SK-N-DZ (cell line): Measurements from ENCODE around the gene LRIG1.
A peak's percentile ranks its signal among the peaks of the same experiment; 100 is the strongest.

Source experiments
- DNase-seq: peaks from one replicate; pipeline ENCODE4 v3.0.0-alpha.2; 2015; ENCODE audit warnings: low spot score

LRIG1 gene

DNA sequence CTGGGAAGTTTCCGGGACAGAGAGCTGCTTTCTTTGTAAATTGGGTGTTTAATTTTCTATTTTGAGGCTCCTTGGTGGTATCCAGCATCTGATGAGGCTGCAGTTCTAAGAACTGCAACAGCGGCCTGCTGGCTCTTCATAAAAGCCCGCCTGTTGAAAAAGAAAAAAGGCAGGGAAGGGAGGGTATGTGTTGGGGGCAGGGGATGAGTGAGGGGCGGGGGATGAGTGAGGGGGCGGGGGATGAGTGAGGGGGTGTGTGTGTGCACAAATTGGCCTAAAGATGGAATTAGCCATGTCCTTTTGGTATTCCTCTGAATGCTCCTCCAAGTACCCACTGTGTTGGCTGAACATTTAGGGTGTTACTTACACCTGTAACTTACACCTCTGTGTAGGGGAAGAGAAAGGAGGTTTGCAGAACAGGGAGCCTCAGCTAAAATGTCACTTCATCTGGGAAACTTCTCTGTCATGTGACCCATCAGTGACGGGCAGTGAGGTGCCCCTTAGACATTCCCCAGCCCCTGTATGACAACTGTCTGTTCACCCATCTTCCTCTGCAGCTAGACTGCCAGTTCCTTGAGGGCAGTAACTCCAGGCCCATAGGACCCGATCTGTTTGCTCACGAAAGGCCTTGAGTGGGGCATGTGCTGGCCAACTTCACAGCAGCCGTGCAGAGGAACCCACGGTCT lies 57.6 kb downstream of the LRIG1 start:
- no peak for DNase-seq

- peak; percentile 43 for DNase-seq
Observed at GRCh38 chr3:66442254-66443117, 58.3 kb downstream of the LRIG1 start.

GRCh38 chr3:66441692-66442091 lies 59.1 kb downstream of the LRIG1 start:
- DNase-seq = no peak

- DNase-seq = peak; percentile 12
Observed at GRCh38 chr3:66441129-66441528, 59.7 kb downstream of the LRIG1 start.

- no peak for DNase-seq
Observed at GRCh38 chr3:66439666-66440344, 61.0 kb downstream of the LRIG1 start.

GRCh38 chr3:66438046-66438445 lies 62.8 kb downstream of the LRIG1 start:
- no peak for DNase-seq

GRCh38 chr3:66437341-66437929 lies 63.4 kb downstream of the LRIG1 start:
- DNase-seq = no peak

DNA sequence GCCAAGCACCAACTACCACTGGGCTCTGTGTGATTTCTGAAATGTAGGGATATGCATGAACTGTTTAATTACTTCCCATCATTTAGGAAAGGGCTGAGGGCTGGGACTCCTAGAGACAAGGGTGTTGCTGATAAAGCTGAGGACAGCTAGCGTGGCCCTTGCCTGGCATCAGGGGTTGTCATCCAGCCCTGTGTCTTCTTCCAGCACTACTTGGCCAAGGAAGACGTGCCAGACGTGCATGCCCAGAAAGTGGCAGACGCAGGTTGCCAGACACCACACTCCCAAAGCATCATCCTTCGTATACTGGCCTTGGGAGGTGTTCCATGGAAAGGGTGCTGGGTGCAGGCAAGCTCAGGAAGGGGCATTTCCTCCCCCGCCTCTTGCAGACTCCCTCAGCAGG lies 64.8 kb downstream of the LRIG1 start:
- DNase-seq = no peak

- no peak for DNase-seq
Observed at GRCh38 chr3:66434726-66435125, 66.1 kb downstream of the LRIG1 start.

- DNase-seq = no peak
Observed at GRCh38 chr3:66433522-66433782, 67.4 kb downstream of the LRIG1 start.

GRCh38 chr3:66432767-66433521 lies 67.9 kb downstream of the LRIG1 start:
- DNase-seq = no peak

- no peak for DNase-seq
Observed at GRCh38 chr3:66432041-66432766, 68.6 kb downstream of the LRIG1 start.

DNA sequence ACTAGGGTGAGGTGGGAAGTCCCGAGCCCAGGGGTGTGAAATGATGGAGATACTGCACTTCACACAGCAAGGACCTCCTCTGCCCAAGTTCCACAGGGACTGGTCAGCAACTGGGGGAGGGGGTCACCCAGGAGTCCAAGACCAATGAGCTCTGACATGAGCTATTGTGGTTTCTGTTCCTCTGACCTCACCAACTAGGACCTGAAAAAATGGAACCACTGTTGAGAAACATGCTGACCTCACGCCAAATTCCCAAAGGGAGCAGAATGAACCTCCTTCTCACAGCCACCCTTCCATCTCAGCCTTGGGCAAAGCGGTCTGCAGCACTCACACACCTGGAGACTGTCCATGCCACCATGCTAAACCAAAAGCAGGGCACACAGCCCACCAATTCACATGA lies 69.3 kb downstream of the LRIG1 start:
- no peak for DNase-seq

DNA sequence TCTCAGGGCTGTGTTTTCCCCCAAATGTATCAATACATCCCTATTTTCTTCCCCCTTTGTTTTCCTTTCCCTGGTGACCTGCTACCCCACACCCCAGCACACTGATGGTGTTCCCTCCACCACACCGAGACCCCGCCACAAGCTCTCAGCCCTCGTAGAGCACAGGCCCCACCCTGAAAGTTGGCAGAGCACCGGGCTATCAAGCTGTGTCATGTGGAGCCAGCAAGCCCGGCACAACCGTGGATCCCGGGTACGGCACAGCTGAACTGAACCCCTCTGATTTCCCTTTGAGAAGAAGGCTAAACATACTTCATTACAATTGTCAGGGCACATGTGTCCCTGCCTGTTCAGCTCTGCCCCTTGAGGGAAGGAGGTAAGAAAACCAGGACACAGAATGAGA lies 69.9 kb downstream of the LRIG1 start:
- no peak for DNase-seq

GRCh38 chr3:66428733-66429132 lies 72.1 kb downstream of the LRIG1 start:
- DNase-seq = peak; percentile 76

GRCh38 chr3:66427951-66428474 lies 72.8 kb downstream of the LRIG1 start:
- no peak for DNase-seq

DNA sequence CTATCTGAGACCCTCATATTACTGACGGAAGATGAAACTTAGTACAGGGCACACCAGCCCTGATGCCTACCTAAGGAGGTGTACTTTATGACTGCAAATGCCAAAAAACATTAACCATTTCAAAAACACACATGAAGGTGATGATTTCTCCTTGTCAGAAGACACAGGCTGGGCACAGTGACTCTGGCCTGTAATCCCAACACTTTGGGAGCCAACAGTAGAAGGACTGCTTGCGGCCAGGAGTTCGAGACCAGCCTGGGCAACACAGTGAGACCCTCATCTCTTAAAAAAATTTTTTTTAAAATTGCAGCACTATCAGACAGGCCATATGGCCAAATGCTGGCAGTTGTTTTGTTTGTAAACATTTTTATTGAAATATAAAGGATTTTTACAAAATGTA lies 73.5 kb downstream of the LRIG1 start:
- no peak for DNase-seq

GRCh38 chr3:66426135-66426534 lies 74.7 kb downstream of the LRIG1 start:
- DNase-seq = no peak

- no peak for DNase-seq
Observed at GRCh38 chr3:66425576-66426114, 75.2 kb downstream of the LRIG1 start.

DNA sequence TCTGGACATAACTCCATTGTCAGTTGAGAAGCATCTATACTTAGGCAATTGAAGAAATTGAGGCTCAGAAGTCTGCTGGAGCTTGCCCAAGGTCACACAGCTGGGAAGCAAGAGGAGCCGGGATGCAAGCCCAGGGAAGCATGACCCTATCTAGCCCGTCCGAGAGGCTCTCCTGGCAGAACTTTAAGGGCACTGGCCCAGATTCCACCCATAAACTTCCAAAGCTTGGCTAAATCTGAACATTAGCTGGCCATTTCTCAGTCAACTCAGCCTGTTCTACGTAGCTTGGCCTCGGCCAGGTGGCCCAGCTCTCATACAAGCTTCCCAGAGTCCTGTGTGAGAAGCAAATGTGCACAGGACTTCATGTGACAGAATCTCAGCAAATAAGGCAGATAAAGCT lies 75.8 kb downstream of the LRIG1 start:
- no peak for DNase-seq
